HUES64 (cell line): ENCODE measurements around the gene SBF2.

ENCODE experiments used
- H3K27ac ChIP-seq: 2 replicates; pipeline ENCODE4 v1.7.0; 2013; ENCODE audit warnings: low read depth, low read length, inconsistent platforms
- H3K27me3 ChIP-seq: 2 replicates; pipeline ENCODE4 v1.6.1; 2013; ENCODE audit warnings: mild to moderate bottlenecking, low read length; ENCODE audit not compliant: insufficient read depth
- H3K36me3 ChIP-seq: 2 replicates; pipeline ENCODE4 v1.6.1; 2013; ENCODE audit warnings: mild to moderate bottlenecking, low read length; ENCODE audit not compliant: insufficient read depth
- H3K4me1 ChIP-seq: 2 replicates; pipeline ENCODE4 v1.6.1; 2013; ENCODE audit warnings: mild to moderate bottlenecking, low read length, moderate library complexity; ENCODE audit not compliant: insufficient read depth
- H3K4me3 ChIP-seq: 2 replicates; pipeline ENCODE4 v1.5.1; 2013; ENCODE audit warnings: mild to moderate bottlenecking, low read length, moderate library complexity
- H3K9ac ChIP-seq: 2 replicates; pipeline ENCODE4 v1.6.1; 2013; ENCODE audit warnings: mild to moderate bottlenecking, low read depth, low read length
- H3K9me3 ChIP-seq: 2 replicates; pipeline ENCODE4 v1.6.1; 2013; ENCODE audit warnings: low read depth, low read length; ENCODE audit not compliant: insufficient read depth
- WGBS: fragments of 150-250, 120-280 bp; methylation state at CpG from one replicate; pipeline ENCODE4 v1.1.7; 2013; ENCODE audit warnings: missing lambda C conversion rate; 5-methylcytosine and 5-hydroxymethylcytosine counted together

The SBF2 gene

DNA sequence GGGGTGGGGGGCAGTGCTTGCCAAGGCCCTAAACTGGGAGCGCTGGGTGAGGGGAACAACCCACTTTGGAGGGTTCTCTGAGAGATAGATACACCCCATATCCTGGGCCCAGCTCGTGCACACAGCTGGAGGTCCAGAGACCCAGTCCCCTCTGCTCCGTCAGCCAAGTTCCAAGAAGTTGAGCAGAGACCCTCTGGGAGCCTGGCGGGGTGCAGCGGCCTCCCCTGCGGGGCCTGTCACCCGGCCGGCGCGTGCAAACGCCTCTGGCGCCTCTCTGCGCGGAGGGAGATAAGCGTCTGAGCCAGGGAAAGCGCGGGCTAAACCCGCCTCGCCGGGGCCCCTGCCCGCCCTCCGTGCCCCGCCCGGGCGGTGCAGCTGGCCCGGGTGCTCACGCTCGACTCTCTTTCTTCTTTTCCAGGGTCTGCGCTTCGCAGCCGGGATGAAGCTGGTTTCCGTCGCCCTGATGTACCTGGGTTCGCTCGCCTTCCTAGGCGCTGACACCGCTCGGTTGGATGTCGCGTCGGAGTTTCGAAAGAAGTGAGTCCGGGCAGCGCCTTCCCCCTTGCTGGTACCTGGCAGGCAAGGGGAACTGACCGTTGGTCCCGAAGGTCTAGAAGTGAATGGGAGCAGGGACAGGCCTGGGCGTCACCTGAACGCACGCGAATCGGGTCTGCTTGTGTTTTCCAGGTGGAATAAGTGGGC is 11.4 kb upstream of the SBF2 start:
- Histone ChIP-seq H3K4me1 (peaks cover 34% of the 10 kb centered on the region), H3K27ac (peak overlapping the region; percentile 89), H3K36me3 (peaks cover 10% of the 10 kb centered on the region), H3K9ac (peak overlapping the region; percentile 78), H3K9me3 (no peaks in the 10 kb centered on the region), H3K4me3 (peak overlapping the region; percentile 85), H3K27me3 (peaks cover 58% of the 10 kb centered on the region)
- WGBS: under 1% methylated on average over 51 of the region's 51 CpGs

DNA sequence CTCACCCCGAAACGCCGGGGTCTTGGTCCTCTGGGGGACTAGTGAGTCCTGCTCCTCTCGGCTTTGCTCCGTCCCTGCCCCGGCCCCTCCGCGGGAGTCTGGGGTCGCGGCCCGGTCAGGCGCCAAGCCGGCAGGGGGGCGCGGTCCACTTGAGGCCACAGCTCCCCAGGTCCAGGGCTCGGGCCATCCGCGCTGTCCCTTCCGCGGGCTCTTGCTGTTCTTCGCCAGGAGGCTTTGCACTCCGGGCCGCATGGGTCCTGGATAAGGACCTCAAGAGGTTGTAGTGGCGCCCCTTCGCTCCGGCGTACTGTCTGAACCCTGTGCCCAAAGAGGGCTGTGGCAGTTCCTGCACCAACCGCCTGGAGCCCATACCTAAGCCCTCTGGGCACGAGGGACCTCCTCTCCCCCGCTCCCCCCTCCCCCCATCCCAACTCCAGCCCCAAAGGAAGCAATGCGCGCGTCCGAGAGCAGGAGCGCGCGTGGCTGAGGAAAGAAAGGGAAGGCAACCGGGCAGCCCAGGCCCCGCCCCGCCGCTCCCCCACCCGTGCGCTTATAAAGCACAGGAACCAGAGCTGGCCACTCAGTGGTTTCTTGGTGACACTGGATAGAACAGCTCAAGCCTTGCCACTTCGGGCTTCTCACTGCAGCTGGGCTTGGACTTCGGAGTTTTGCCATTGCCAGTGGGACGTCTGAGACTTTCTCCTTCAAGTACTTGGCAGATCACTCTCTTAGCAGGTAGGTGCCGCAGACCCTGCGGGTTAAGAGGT is 10.7 kb upstream of the SBF2 start, which contains the start of gene ADM:
ADM (plus strand) TSS at position 579 of the 767 bp plus-strand sequence. CDS start 628 bp downstream, outside the sequence.
- peak within 1 kb of the TSS; percentile 78 for H3K9ac ChIP-seq
- peak within 1 kb of the TSS; percentile 89 for H3K27ac ChIP-seq
- H3K4me1 ChIP-seq: peaks cover 26% of the 10 kb centered on the region
- H3K36me3 ChIP-seq: peaks cover 15% of the 10 kb centered on the region
- under 1% methylated on average over 47 of the region's 48 CpGs for WGBS
- no peaks in the 10 kb centered on the region for H3K9me3 ChIP-seq
- peaks cover 59% of the 10 kb centered on the region for H3K27me3 ChIP-seq
- H3K4me3 ChIP-seq: peak within 1 kb of the TSS; percentile 85

DNA sequence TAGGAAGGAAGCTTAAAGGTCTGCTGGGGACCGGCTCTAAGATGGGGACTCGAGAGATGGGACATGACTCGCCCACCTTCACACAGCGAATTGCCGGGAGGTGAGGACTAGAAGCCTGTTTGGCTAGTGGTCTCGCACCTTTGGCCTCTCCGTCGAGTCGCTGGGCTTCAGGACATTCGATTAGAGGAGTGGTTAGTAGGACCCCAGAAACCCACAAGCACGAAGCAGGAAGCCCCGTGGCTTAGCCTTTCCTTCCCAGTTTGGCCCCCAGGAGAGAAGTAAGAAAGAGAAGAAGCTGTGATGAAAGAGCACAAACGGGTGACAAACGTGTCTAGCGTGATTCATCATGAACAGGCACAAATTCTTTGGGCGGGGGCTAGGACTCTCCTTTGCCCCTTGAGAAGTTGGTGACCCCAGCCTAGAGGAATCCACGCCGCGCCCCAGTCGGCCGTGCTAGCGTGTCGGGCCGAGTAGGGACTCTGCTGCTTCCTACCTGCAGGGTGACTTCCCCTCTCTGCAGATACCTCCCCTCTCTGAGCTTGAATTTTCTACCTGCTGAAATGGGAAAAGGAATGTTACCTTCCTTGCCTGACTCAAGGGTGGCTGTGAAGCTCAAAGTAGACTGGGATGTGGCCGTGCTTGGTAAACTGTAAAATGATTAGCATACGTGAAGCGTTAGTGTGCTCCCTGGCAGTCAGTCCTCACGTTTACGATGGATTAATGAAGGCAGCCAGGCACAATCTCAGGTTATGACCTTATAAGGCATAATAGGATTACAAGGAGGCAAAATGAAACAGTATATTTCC is 9.7 kb upstream of the SBF2 start:
- Histone ChIP-seq H3K9me3 (no peaks in the 10 kb centered on the region), H3K27ac (peak overlapping the region; percentile 81), H3K4me1 (peaks cover 17% of the 10 kb centered on the region), H3K27me3 (peaks cover 59% of the 10 kb centered on the region), H3K9ac (peak overlapping the region; percentile 49), H3K4me3 (peak overlapping the region; percentile 85), H3K36me3 (peaks cover 20% of the 10 kb centered on the region)
- under 1% methylated on average over 28 of the region's 29 CpGs for WGBS

DNA sequence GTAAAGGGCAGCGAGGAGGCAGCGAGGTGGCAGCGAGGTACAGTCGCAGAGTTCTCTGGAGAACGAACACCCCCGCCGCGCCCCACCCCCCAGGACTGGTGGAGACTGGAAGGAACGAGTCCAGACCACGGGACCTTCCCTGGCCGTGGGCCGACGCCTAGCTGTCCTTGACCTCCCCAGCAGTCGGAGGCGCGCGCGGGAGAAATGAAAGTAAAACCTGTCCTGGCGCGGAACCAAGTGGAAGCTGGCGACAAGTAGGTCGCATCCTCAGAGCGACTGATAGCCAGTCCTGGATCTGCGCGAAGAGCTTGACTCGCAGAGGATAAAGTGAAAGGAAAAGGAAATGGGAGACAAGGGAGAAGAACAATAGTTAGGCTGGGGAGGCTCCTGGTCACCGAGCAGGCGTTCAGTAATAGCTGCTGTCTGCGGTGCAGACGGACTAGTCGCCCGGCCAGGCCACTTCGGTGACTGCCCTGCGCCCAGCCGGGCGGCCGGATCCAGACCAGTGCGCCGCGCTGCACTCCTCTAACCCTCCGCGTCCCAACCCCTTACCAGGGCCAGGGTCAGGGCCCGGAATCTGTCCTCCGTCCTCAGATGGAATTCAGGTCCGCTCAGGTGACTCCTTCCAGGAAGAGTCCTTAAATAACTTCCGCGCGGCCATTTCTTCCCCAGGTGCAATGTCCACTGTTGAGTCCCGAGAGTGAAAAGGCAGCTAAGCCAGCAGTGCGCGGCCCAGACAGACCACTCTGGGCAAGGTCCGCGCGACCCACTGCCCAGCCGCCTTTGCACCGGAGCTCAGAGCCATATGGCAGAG is 8.9 kb upstream of the SBF2 start:
- Histone ChIP-seq H3K27ac (peak overlapping the region; percentile 81; the same call in 1 of the 2 replicates), H3K9me3 (no peaks in the 10 kb centered on the region), H3K27me3 (peaks cover 59% of the 10 kb centered on the region), H3K9ac (peak overlapping the region; percentile 49), H3K36me3 (peaks cover 20% of the 10 kb centered on the region), H3K4me1 (peaks cover 11% of the 10 kb centered on the region), H3K4me3 (peak overlapping the region; percentile 85)
- WGBS: under 1% methylated on average over 56 of the region's 56 CpGs

DNA sequence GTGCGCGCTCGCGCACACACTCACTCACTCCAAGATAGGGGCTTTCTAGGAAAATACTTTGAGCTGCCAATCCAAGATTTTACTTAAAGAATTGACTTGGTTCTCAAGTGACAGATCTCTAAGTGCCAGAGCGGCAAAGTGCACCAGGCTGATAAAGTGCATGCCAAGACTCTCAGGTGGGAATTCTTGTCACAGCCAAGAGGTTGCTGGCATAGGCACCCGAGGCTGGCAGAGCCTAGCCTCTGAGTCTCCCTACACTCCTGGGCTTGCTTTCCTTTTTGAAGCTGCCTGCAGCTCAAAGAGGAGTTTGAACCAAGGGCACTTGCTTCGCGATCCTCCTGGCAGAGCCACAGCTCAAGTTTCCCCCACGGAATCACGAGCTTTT is 8.3 kb upstream of the SBF2 start:
- Histone ChIP-seq H3K9ac (peak overlapping the region; percentile 49), H3K27me3 (peaks cover 59% of the 10 kb centered on the region)

DNA sequence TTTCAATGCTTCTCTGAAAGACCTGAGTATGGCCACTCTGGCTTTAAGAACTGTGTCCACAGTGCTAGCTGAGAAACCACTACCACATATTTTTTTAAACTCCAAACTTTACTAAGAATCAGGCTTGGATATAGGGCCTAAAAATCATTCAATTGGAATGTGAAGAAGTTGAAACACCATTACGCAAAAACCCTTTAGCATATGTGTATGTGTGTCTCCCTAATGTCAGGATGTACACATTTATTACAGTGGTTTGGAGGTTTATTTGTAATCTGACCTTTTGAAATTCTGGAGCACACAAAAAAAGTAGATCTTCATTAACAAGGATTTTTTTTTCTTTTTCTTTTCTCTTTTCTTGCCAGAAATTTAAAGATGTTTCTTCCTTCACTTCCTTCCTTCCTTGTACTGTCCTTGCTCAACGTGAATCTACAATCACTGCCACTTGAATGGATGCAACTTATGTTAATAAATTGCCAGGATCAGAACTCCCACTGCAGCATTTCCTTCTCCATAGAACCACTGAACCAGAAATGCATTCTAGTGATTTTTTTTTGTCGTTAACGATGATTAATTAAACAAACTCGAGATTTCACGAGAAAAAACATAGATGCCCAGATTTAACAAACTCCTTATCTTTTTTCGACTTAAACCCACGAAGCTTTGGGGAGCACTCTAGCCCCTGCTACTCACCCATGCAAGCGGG is 7.8 kb upstream of the SBF2 start:
- Histone ChIP-seq H3K4me3 (peak overlapping the region; percentile 85), H3K4me1 (peaks cover 11% of the 10 kb centered on the region), H3K27ac (no peak overlapping the region), H3K9ac (peak overlapping the region; percentile 49; the same call in 1 of the 2 replicates), H3K27me3 (peaks cover 54% of the 10 kb centered on the region), H3K9me3 (no peaks in the 10 kb centered on the region), H3K36me3 (peaks cover 16% of the 10 kb centered on the region; the same call in 1 of the 2 replicates)
- 17% methylated on average over 9 of the region's 9 CpGs for WGBS

More for the DNA sequence above, 8.3 kb upstream of the SBF2 start:
- WGBS: 4% methylated on average over 10 of the region's 10 CpGs
- peaks cover 20% of the 10 kb centered on the region for H3K36me3 ChIP-seq
- H3K27ac ChIP-seq: no peak overlapping the region
- H3K4me1 ChIP-seq: peaks cover 11% of the 10 kb centered on the region
- peak overlapping the region; percentile 85 for H3K4me3 ChIP-seq
- H3K9me3 ChIP-seq: no peaks in the 10 kb centered on the region

DNA sequence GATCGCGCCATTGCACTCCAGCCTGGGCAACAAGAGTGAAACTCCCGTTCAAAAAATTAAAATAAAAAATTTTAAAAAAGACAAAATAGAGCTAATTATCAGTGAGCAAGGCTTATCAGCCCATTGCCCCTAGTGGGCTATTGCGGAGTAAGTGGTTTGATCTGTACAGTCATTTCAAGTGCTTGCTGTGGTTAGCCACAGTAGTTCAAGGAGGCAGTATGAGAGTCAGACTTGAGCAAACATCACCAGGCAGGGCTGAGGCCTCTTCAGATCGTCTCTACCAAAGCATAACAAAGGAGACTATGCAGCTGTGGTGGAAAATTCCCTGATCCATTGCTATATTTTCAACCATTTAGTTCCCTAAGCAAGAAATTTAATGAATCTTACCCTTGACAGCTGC is 4.3 kb upstream of the SBF2 start:
- Histone ChIP-seq H3K27ac (no peak overlapping the region), H3K36me3 (peaks cover 10% of the 10 kb centered on the region; the same call in 1 of the 2 replicates), H3K4me3 (no peak overlapping the region), H3K27me3 (peaks cover 43% of the 10 kb centered on the region), H3K9me3 (no peaks in the 10 kb centered on the region), H3K4me1 (peaks cover 21% of the 10 kb centered on the region), H3K9ac (no peak overlapping the region)
- 83% methylated on average over 4 of the region's 5 CpGs for WGBS

DNA sequence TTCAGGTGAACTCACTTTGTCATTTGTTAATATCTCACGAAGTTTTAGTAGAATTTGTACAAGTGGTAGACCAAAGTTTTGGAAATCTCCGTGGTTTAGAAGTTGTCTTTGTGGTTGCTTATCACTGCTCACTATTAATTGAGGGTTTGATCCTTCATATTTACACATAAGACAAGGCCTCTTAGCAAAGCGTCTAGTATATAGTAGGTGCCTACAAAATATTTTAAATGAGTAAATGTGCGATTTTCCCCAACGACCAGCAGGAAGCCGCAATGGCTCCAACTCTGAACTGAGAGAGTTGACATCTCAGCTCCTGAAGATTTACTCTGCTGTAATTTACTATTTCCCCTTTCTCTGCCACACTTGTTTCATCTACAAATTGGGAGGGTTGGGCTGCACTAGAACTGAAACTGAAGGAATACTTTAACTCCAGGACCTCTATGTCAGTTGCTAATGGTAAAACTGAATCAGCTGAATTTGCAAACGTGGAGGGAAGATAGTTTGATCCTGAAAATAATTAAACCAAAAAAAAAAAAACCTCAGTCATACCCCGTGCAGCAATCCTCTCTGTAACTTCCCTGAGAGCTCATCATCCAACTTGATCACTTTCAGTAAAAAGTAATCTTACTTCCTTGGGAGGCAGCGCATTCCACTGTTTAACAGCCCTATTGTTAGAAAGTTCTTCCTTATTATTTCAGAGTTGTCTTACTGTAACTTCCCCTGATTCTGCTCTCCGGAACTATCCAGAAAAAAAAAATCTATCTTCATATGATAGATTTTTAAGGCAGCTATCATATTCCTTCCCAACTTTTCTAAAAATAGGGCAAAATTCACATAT is 1.3 kb upstream of the SBF2 start:
- Histone ChIP-seq H3K27ac (peak overlapping the region; percentile 94), H3K9me3 (no peaks in the 10 kb centered on the region), H3K36me3 (peaks cover 10% of the 10 kb centered on the region; the same call in 1 of the 2 replicates), H3K4me1 (peaks cover 22% of the 10 kb centered on the region), H3K9ac (peak overlapping the region; percentile 86), H3K4me3 (peak overlapping the region; percentile 79), H3K27me3 (peaks cover 13% of the 10 kb centered on the region; the same call in 1 of the 2 replicates)
- 26% methylated on average over 7 of the region's 10 CpGs for WGBS

DNA sequence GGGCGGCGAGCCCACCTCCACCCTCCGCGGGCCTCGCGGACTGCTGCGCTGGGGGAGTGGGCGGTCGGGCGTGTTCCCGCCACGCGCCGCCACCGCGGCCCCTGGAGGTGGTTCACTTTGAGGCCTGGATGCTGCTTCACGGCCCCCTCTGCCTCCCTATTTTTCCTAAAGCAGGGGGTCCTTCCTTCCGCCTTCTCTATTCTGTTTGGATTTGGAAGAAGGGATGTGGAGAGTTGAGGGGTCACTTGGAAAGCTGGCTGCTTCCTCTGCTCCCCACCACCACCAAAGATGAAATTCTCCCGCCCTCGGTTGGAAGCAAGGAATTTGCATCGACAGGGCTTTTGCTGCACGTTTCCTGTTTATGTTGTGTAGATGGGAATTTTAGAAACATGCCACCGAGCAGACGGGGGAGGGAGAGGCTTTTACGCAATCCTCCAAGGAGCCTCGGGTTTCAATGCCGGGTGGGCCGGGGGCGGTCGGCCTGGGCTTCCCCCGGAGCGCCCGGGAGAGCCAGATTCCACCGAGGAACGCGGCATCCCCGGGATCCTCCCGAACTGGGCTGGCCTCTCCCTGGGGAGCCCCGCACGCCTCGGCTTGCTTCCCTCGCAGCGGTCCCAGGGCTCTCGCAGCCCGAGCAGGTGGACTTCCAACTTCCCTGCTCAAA is 403 bp upstream of the SBF2 start:
- Histone ChIP-seq H3K9ac (peak overlapping the region; percentile 86), H3K9me3 (no peaks in the 10 kb centered on the region), H3K27me3 (peaks cover 13% of the 10 kb centered on the region; the same call in 1 of the 2 replicates), H3K4me1 (peaks cover 28% of the 10 kb centered on the region), H3K4me3 (peak overlapping the region; percentile 79), H3K27ac (peak overlapping the region; percentile 94), H3K36me3 (peaks cover 3% of the 10 kb centered on the region; the same call in 1 of the 2 replicates)
- WGBS: under 1% methylated on average over 44 of the region's 45 CpGs
